Osteocyte (in vitro differentiated cells): ENCODE measurements around the gene PRDX1. TPM values are rescaled to one million over a fixed set of nuclear protein-coding genes. Genes with fewer than 3 reads are reported as not detected.

Source experiments
- DNase-seq: peaks from one replicate; pipeline ENCODE4 v3.0.0; 2021; ENCODE audit warnings: mixed read lengths; ENCODE audit not compliant: unreplicated experiment; ENCODE audit errors: extremely low spot score
- H3K27ac Mint-ChIP-seq: one replicate; pipeline ENCODE4 v1.8.0; 2021; ENCODE audit warnings: mild to moderate bottlenecking, mixed read lengths; ENCODE audit not compliant: unreplicated experiment
- H3K27me3 Mint-ChIP-seq: one replicate; pipeline ENCODE4 v1.8.0; 2021; ENCODE audit warnings: mixed read lengths; ENCODE audit not compliant: unreplicated experiment
- H3K36me3 Mint-ChIP-seq: one replicate; pipeline ENCODE4 v1.8.0; 2021; ENCODE audit warnings: mixed read lengths; ENCODE audit not compliant: unreplicated experiment
- H3K4me1 Mint-ChIP-seq: one replicate; pipeline ENCODE4 v1.8.0; 2021; ENCODE audit warnings: mixed read lengths; ENCODE audit not compliant: unreplicated experiment
- H3K4me3 Mint-ChIP-seq: one replicate; pipeline ENCODE4 v1.8.0; 2021; ENCODE audit warnings: mild to moderate bottlenecking, moderate library complexity, mixed read lengths; ENCODE audit not compliant: unreplicated experiment
- H3K9me3 Mint-ChIP-seq: one replicate; pipeline ENCODE4 v1.8.0; 2021; ENCODE audit warnings: mixed read lengths; ENCODE audit not compliant: unreplicated experiment
- total RNA-seq: library from RNA; stranded (reverse); gene quantifications from 2 replicates; pipeline ENCODE4 v1.2.1, GENCODE V29; 2021
- TF ChIP-seq, protein P1 (sequence below): fragments of 200-600 bp; sonication (generic); IDR thresholded peaks from 2 replicates; pipeline ENCODE4 v1.5.0; 2021; ENCODE audit warnings: antibody characterized with exemption, mild to moderate bottlenecking, moderate library complexity

Gene PRDX1
- total RNA-seq, 1 donor from 2014 or later, result 291 TPM

DNA sequence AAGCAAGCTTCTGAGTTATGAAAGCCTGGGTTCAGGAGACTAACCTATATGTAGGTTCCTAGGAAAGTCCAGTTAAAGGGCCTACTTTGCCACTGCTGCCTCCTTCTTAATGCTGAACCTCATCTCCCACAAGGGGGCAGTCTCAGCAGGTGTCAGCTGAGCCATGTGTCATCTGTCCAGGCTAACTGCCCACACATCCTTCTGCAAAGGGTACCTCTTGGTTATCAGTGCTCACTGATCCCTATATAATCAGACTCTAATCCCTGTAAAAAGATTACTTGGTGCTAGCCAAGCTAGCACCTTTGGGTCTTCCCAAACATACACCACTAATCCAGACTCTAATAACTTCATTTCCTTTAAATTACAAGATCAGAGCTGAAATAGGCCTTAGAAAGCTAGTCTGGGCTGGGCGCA lies 9.0 kb downstream of the PRDX1 start:
- no peaks in the 10 kb centered on the region for H3K9me3 Mint-ChIP-seq

DNA sequence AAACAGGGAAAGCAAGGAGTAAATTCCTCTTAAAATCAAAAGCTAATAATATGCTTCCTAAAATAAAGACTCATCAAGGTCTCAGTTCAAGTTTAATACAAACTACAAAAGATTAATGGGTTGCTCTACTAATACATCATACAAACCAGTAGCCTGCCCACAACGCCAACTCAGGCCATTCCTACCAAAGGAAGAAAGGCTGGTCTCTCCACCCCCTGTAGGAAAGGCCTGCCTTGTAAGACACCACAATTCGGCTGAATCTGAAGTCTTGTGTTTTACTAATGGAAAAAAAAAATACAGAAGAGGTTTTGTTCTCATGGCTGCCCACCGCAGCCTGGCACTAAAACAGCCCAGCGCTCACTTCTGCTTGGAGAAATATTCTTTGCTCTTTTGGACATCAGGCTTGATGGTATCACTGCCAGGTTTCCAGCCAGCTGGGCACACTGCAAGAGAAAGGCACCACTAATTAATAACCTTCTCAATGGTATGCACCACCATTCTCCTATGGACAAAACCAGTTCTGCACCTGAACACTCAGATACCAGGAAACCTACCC lies 10.6 kb downstream of the PRDX1 start:
- no peak for DNase-seq
- Mint-ChIP-seq H3K27me3 (no peaks in the 10 kb centered on the region), H3K4me1 (no peaks in the 10 kb centered on the region), H3K36me3 (peaks cover 49% of the 10 kb centered on the region), H3K4me3 (no peak overlapping the region), H3K9me3 (no peaks in the 10 kb centered on the region), H3K27ac (no peak overlapping the region)
- TF ChIP-seq, protein P1, sequence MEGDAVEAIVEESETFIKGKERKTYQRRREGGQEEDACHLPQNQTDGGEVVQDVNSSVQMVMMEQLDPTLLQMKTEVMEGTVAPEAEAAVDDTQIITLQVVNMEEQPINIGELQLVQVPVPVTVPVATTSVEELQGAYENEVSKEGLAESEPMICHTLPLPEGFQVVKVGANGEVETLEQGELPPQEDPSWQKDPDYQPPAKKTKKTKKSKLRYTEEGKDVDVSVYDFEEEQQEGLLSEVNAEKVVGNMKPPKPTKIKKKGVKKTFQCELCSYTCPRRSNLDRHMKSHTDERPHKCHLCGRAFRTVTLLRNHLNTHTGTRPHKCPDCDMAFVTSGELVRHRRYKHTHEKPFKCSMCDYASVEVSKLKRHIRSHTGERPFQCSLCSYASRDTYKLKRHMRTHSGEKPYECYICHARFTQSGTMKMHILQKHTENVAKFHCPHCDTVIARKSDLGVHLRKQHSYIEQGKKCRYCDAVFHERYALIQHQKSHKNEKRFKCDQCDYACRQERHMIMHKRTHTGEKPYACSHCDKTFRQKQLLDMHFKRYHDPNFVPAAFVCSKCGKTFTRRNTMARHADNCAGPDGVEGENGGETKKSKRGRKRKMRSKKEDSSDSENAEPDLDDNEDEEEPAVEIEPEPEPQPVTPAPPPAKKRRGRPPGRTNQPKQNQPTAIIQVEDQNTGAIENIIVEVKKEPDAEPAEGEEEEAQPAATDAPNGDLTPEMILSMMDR, result no peak

More for the DNA sequence above, 9.0 kb downstream of the PRDX1 start:
- Mint-ChIP-seq H3K4me3 (no peak overlapping the region), H3K36me3 (peaks cover 61% of the 10 kb centered on the region), H3K27me3 (no peaks in the 10 kb centered on the region), H3K4me1 (no peaks in the 10 kb centered on the region), H3K27ac (no peak overlapping the region)
- TF ChIP-seq, protein P1, result peak; percentile 74
- DNase-seq, result no peak

DNA sequence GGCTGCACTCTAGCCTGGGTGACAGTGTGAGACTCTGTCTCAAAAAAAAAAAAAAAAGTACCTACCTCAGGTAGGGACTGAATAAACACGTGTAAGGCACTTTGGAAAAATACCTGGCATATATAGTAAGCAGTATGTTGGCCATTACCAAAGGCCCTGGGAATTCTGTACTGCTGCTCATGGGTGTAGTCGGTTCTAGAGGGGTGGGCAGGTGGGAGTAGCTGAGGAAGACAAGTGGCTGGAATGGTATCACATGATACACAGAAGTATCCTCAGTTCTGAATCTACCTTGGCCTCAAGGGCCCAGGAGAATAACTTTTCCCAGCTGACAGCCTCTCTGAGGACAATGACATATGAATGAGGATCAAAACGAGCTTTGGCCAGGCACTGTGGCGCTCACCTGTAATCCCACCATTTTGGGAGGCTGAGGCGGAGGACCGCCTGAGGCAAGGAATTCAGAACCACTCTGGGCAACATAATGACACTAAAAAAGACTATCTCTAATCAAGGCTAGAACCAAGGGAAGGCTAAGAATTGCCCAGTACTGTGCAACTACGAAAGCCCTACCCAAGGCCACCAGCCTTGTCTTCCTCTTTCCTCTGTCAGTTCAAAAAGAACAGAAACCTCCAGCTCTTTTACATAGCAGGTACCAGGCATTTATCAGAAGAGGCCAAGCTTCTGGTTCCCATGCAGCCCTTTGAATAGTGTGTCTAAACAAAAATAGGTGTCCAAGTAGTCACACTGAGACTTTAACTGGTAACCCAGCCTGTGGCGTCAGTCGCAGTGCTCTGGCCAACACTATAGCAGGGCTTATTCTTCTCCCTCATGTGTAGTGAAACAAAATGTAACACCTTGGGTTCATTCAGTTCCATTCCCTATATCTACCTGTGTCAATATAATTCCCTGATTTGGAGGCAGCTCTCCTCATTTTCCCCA lies 11.4 kb downstream of the PRDX1 start:
- TF ChIP-seq, protein P1, result no peak
- no peak overlapping the region for H3K27ac Mint-ChIP-seq
- no peaks in the 10 kb centered on the region for H3K9me3 Mint-ChIP-seq

DNA sequence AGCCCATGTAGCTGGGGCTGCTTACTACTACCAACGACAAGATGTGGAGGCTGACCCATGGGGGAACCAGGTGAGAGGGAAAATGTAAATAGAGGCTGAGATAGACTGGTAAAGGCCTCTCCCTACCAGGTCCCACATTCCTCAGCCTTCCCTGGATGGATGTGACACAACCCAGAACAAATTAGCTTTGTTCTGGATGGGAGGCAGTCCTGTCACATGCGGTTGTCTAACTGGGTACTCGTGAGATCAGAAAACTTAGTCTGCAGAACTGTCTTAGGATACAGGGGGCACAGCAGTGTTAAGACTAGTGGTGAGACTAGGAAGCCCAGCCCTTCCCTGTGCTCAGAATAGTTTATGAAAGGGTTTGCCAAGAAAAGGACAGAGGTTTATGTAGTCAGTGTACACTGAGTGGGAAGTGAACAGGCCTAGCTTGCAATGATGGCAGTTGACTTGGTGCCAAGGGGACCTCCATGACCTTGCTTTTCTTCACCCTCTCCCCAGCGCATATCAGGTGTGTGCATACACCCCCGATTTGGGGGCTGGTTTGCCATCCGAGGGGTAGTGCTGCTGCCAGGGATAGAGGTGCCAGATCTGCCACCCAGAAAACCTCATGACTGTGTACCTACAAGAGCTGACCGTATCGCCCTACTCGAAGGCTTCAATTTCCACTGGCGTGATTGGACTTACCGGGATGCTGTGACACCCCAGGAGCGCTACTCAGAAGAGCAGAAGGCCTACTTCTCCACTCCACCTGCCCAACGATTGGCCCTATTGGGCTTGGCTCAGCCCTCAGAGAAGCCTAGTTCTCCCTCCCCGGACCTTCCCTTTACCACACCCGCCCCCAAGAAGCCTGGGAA lies 13.2 kb downstream of the PRDX1 start:
- DNase-seq, result no peak
- H3K27ac Mint-ChIP-seq, result peak overlapping the region; percentile 47
- TF ChIP-seq, protein P1, result no peak
- no peaks in the 10 kb centered on the region for H3K4me1 Mint-ChIP-seq
- H3K9me3 Mint-ChIP-seq, result no peaks in the 10 kb centered on the region
- peaks cover 27% of the 10 kb centered on the region for H3K36me3 Mint-ChIP-seq
- no peak overlapping the region for H3K4me3 Mint-ChIP-seq
- H3K27me3 Mint-ChIP-seq, result no peaks in the 10 kb centered on the region

More for the DNA sequence above, 11.4 kb downstream of the PRDX1 start:
- Mint-ChIP-seq H3K27me3 (no peaks in the 10 kb centered on the region), H3K4me3 (no peak overlapping the region), H3K36me3 (peaks cover 43% of the 10 kb centered on the region), H3K4me1 (no peaks in the 10 kb centered on the region)
- no peak for DNase-seq
